Activated naive CD8-positive, alpha-beta T cell treated with anti-CD3 and anti-CD28 coated beads, Interleukin-2, amount 10 ng/mL, durations not matched to agents 7 days and 5 days (primary cell): ENCODE results near the gene FILIP1L. TPM values are rescaled to one million over a fixed set of nuclear protein-coding genes. Genes with fewer than 3 reads are reported as not detected.

Source experiments
- ATAC-seq: fragments of 150-1000 bp; cut with Tn5 transposase; one replicate; pipeline ENCODE4 v1.10.0; 2021; ENCODE audit warnings: low read depth, moderate library complexity
- POLR2A ChIA-PET: fragments of 350-600 bp; sonication (Branson Sonifier 250); formaldehyde crosslinking; loops from one replicate; lab custom pipeline; 2021; ENCODE audit warnings: antibody characterized with exemption; lab: Charles Lee
- DNase-seq: peaks from one replicate; pipeline ENCODE4 v3.0.0; 2021
- H3K27ac Mint-ChIP-seq: one replicate; pipeline ENCODE4 v1.8.0; 2022; ENCODE audit warnings: mild to moderate bottlenecking, mixed read lengths
- H3K27me3 Mint-ChIP-seq: one replicate; pipeline ENCODE4 v1.8.0; 2022; ENCODE audit warnings: mild to moderate bottlenecking, moderate library complexity, mixed read lengths
- H3K36me3 Mint-ChIP-seq: one replicate; pipeline ENCODE4 v1.8.0; 2021; ENCODE audit warnings: mild to moderate bottlenecking, mixed read lengths
- H3K4me1 Mint-ChIP-seq: one replicate; pipeline ENCODE4 v1.8.0; 2021; ENCODE audit warnings: mixed read lengths
- H3K4me3 Mint-ChIP-seq: one replicate; pipeline ENCODE4 v1.8.0; 2022; ENCODE audit warnings: mild to moderate bottlenecking, moderate library complexity, mixed read lengths
- H3K9me3 Mint-ChIP-seq: one replicate; pipeline ENCODE4 v1.8.0; 2021; ENCODE audit warnings: mixed read lengths
- total RNA-seq, 2 experiments: library from RNA; stranded (reverse); gene quantifications; one replicate each; pipeline ENCODE4 v1.2.3, GENCODE V29; 2021

Gene FILIP1L
- total RNA-seq, 2 experiments from 2014 or later, result 2.0 to 2.4 TPM

GRCh38 chr3:99839613-99840012 is 274.7 kb downstream of the FILIP1L start:
- Mint-ChIP-seq H3K4me3 (no peak overlapping the region), H3K9me3 (no peaks in the 10 kb centered on the region), H3K27ac (no peak overlapping the region), H3K27me3 (no peaks in the 10 kb centered on the region), H3K4me1 (peaks cover 9% of the 10 kb centered on the region), H3K36me3 (no peaks in the 10 kb centered on the region)
- DNase-seq (no peak), ATAC-seq (no peak)
- POLR2A ChIA-PET, result interaction anchor here (0.7 kb wide), 1 partner anchor 414 kb away, joined by 3 read pairs; no protein-coding TSS in a partner anchor

- ATAC-seq (no peak), DNase-seq (no peak)
- H3K9me3 Mint-ChIP-seq, result no peaks in the 10 kb centered on the region
- H3K27ac Mint-ChIP-seq, result no peak overlapping the region
- H3K4me1 Mint-ChIP-seq, result peaks cover 6% of the 10 kb centered on the region
- H3K4me3 Mint-ChIP-seq, result no peak overlapping the region
- no peaks in the 10 kb centered on the region for H3K27me3 Mint-ChIP-seq
- H3K36me3 Mint-ChIP-seq, result no peaks in the 10 kb centered on the region
- POLR2A ChIA-PET, result no interaction called here
These were observed 275.5 kb downstream of the FILIP1L start for GRCh38 chr3:99838755-99839154.

GRCh38 chr3:99837715-99838114 is 276.6 kb downstream of the FILIP1L start:
- H3K36me3 Mint-ChIP-seq, result no peaks in the 10 kb centered on the region
- H3K27ac Mint-ChIP-seq, result no peak overlapping the region
- H3K9me3 Mint-ChIP-seq, result no peaks in the 10 kb centered on the region
- no peak overlapping the region for H3K4me3 Mint-ChIP-seq
- DNase-seq, result no peak
- POLR2A ChIA-PET, result no interaction called here
- H3K27me3 Mint-ChIP-seq, result no peaks in the 10 kb centered on the region
- ATAC-seq, result no peak
- peaks cover 4% of the 10 kb centered on the region for H3K4me1 Mint-ChIP-seq

- DNase-seq, result no peak
- Mint-ChIP-seq H3K9me3 (no peaks in the 10 kb centered on the region), H3K36me3 (no peaks in the 10 kb centered on the region), H3K4me3 (no peak overlapping the region), H3K4me1 (peaks cover 4% of the 10 kb centered on the region), H3K27me3 (no peaks in the 10 kb centered on the region), H3K27ac (no peak overlapping the region)
- POLR2A ChIA-PET, result no interaction called here
- ATAC-seq, result no peak
These were observed 277.6 kb downstream of the FILIP1L start for GRCh38 chr3:99836681-99837080.

GRCh38 chr3:99834211-99834957 is 279.9 kb downstream of the FILIP1L start:
- Mint-ChIP-seq H3K4me1 (peaks cover 4% of the 10 kb centered on the region), H3K9me3 (no peaks in the 10 kb centered on the region)
- POLR2A ChIA-PET, result no interaction called here

GRCh38 chr3:99833617-99834205 is 280.6 kb downstream of the FILIP1L start:
- Mint-ChIP-seq H3K36me3 (no peaks in the 10 kb centered on the region), H3K4me3 (no peak overlapping the region), H3K27me3 (no peaks in the 10 kb centered on the region), H3K4me1 (peaks cover 4% of the 10 kb centered on the region), H3K9me3 (no peaks in the 10 kb centered on the region), H3K27ac (no peak overlapping the region)
- no peak for ATAC-seq
- no peak for DNase-seq
- POLR2A ChIA-PET, result no interaction called here

More at GRCh38 chr3:99834211-99834957, 279.9 kb downstream of the FILIP1L start:
- no peak overlapping the region for H3K27ac Mint-ChIP-seq
- H3K36me3 Mint-ChIP-seq, result no peaks in the 10 kb centered on the region
- no peak for DNase-seq
- no peak for ATAC-seq
- no peaks in the 10 kb centered on the region for H3K27me3 Mint-ChIP-seq
- H3K4me3 Mint-ChIP-seq, result no peak overlapping the region

- POLR2A ChIA-PET, result no interaction called here
- Mint-ChIP-seq H3K36me3 (no peaks in the 10 kb centered on the region), H3K27ac (no peak overlapping the region)
These were observed 284.5 kb downstream of the FILIP1L start for GRCh38 chr3:99829844-99830243.

GRCh38 chr3:99825004-99825640 is 289.2 kb downstream of the FILIP1L start:
- Mint-ChIP-seq H3K4me3 (no peak overlapping the region), H3K4me1 (peaks cover 8% of the 10 kb centered on the region), H3K27me3 (no peaks in the 10 kb centered on the region), H3K36me3 (peaks cover 3% of the 10 kb centered on the region), H3K27ac (no peak overlapping the region), H3K9me3 (no peaks in the 10 kb centered on the region)
- DNase-seq (no peak), ATAC-seq (no peak)
- POLR2A ChIA-PET, result no interaction called here

More at GRCh38 chr3:99829844-99830243, 284.5 kb downstream of the FILIP1L start:
- peaks cover 6% of the 10 kb centered on the region for H3K4me1 Mint-ChIP-seq
- ATAC-seq (no peak), DNase-seq (no peak)
- H3K9me3 Mint-ChIP-seq, result no peaks in the 10 kb centered on the region
- H3K27me3 Mint-ChIP-seq, result no peaks in the 10 kb centered on the region
- no peak overlapping the region for H3K4me3 Mint-ChIP-seq

- POLR2A ChIA-PET, result no interaction called here
- H3K4me1 Mint-ChIP-seq, result peaks cover 14% of the 10 kb centered on the region
- no peaks in the 10 kb centered on the region for H3K9me3 Mint-ChIP-seq
- H3K4me3 Mint-ChIP-seq, result no peak overlapping the region
- DNase-seq (no peak), ATAC-seq (no peak)
- peaks cover 6% of the 10 kb centered on the region for H3K36me3 Mint-ChIP-seq
- H3K27me3 Mint-ChIP-seq, result no peaks in the 10 kb centered on the region
- no peak overlapping the region for H3K27ac Mint-ChIP-seq
These were observed 290.3 kb downstream of the FILIP1L start for GRCh38 chr3:99823723-99824711.

- no peaks in the 10 kb centered on the region for H3K9me3 Mint-ChIP-seq
- DNase-seq, result no peak
- ATAC-seq, result no peak
- no peaks in the 10 kb centered on the region for H3K27me3 Mint-ChIP-seq
- peak overlapping the region; percentile 13 for H3K27ac Mint-ChIP-seq
- H3K4me3 Mint-ChIP-seq, result peak overlapping the region; percentile 87
- H3K36me3 Mint-ChIP-seq, result peaks cover 6% of the 10 kb centered on the region
- peaks cover 29% of the 10 kb centered on the region for H3K4me1 Mint-ChIP-seq
- POLR2A ChIA-PET, result no interaction called here
These were observed 295.5 kb downstream of the FILIP1L start for GRCh38 chr3:99818818-99819217.

- peak; percentile 96 for ATAC-seq
- peaks cover 29% of the 10 kb centered on the region for H3K4me1 Mint-ChIP-seq
- H3K36me3 Mint-ChIP-seq, result peaks cover 6% of the 10 kb centered on the region
- no peaks in the 10 kb centered on the region for H3K9me3 Mint-ChIP-seq
- H3K27me3 Mint-ChIP-seq, result no peaks in the 10 kb centered on the region
- peak; percentile 96 for DNase-seq
- peak within 1 kb of the TSS; percentile 87 for H3K4me3 Mint-ChIP-seq
- peak within 1 kb of the TSS; percentile 86 for H3K27ac Mint-ChIP-seq
- POLR2A ChIA-PET, result interaction anchor here (1.5 kb wide), 1 partner anchor 443 kb away, joined by 5 read pairs; the partner anchor contains the start of gene TBC1D23
These were observed 296.7 kb downstream of the FILIP1L start, which contains the start of gene CMSS1 for GRCh38 chr3:99817437-99818240. Gene CMSS1 (plus strand): TSS chr3:99817862.

GRCh38 chr3:99817047-99817436 is 297.3 kb downstream of the FILIP1L start:
- Mint-ChIP-seq H3K4me1 (peaks cover 29% of the 10 kb centered on the region), H3K36me3 (peaks cover 6% of the 10 kb centered on the region), H3K9me3 (no peaks in the 10 kb centered on the region), H3K27me3 (no peaks in the 10 kb centered on the region), H3K4me3 (peak overlapping the region; percentile 87), H3K27ac (peak overlapping the region; percentile 86)
- POLR2A ChIA-PET, result interaction anchor here (0.6 to 1.5 kb wide), 2 partner anchors 444 to 646 kb away, joined by 3 to 5 read pairs; partner anchors contain the start of gene TBC1D23
- no peak for DNase-seq
- no peak for ATAC-seq
